Measurements from ENCODE around the gene SULF2.
"Not testable (repeated sequence)": the region's sequence is repeated elsewhere in the genome, so short reads cannot be mapped to it uniquely, and the experiment has no call there.

Gene SULF2

DNA sequence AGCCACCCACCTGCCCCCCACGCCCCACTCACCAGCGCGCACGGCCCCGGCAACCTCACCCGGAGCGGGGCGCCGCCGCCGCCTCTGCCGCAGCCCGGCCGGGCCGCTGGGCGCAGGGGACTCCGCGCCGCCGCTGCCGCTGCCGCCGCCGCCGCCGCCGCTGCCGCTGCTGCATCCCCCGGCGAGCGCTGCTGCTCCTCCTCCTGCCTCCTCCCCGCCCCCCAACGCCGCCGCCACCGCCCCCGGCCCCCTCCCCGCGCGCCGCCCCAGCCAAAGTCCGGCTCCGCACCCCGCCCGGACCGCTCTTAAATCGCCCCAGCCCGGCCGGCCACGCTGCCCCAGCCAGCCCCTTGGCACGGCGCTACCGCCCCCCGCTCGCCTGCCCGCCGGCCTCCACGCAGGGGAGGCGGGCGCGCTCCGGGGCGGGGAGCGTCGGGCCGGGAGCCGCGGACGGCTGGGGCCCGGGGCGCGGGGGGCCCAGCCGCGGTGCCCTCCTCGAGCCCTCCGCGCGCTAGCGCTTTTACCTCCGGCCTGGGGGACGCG, at the start of gene SULF2:
Gene SULF2 (minus strand): TSS at position 171 of the 543 bp plus-strand sequence. CDS start 28,118 bp downstream, outside the sequence.
- DNase-seq, result no peak

DNA sequence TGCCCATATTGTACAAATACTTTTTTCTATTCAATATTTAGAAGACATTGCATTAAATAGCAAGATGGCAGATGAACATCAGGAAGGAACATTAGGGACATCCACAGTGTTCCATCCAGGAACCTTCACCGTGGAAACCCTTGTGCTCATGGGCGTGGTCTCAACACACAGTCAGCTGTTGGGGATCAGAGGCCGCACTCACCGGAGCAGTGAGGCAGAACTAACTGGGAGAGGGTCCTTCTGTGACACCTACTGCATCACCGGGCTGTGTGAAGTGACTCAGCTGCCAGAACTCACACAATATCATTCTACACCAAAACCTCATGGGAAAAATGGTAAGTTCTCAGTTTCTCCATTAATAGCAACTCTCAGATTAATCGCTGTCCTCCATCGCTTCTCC, 46.4 kb upstream of the SULF2 start:
- not testable (repeated sequence) for DNase-seq

DNA sequence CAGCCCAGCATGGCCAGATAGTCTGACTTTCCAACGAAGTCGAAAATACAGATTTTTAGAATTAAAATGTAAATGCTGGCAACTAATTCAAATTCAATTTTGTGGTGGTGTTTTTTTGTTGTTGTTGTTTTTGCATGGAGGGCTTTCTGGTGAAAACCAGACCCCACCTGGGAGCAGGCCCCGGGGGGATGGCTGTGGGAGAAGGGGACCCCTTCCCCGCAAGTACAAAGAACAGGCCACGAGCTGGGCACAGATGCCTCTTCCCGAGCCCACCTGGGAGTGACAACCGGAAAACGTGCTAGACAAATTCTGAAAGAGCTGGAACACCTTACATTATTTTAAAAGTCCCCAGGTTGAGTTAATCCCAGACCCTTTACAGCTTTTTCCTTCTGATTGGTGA, 41.4 kb upstream of the SULF2 start:
- not testable (repeated sequence) for DNase-seq

DNA sequence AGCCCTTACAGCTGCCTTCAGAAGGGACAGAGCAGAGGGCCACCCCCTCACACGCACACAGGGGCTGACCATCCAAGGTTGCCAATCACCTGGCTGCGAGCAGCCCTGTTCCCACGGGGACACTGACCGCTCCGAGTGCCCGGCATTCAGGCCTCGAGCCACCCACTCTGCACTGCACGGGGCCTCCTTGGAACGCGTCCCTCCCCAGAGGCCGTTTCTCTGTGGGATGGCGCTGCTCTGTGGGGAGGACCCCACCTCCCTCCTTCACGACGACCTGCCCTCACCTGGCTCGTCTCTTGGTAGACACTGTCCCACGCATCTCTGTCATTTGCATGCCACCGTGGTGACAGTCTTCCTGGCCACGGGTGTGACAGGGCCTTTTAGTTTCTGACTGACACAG, 40.7 kb upstream of the SULF2 start:
- DNase-seq, result not testable (repeated sequence)

DNA sequence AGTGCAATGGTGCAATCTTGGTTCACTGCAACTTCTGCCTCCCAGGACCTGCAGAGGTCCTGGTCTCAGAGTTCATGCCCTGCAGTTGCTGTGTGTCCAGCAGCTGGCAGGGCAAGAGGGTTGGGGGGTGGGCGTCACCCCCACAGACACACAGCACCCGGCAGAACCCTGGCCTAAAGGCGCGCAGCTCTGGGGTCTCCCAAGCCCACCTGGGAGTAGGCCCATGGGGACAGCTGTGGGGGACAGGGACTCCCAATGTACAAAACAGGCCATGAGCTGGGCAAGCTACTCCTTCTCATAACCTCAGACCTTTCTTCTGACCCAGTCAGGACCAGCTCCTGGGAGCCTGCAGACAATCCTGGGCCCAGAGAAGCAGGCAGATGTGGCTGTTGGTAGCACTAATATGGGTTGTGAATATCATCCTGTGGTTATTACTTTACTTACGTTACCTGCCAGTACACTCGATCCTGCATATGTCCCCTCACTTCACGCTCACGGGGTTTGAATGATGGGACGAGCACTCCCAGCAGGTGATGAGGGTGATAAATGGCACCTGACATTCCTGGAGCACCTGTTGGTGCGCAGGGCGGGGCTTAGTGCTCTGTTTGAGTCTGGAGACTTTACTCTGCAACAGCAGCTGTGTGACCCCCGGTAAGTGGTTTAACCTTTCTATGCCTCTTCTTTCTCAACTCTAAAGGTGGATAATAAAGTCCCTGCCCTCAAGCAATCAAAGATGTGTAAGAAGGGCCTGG, 39.9 kb upstream of the SULF2 start:
- DNase-seq, result no peak

DNA sequence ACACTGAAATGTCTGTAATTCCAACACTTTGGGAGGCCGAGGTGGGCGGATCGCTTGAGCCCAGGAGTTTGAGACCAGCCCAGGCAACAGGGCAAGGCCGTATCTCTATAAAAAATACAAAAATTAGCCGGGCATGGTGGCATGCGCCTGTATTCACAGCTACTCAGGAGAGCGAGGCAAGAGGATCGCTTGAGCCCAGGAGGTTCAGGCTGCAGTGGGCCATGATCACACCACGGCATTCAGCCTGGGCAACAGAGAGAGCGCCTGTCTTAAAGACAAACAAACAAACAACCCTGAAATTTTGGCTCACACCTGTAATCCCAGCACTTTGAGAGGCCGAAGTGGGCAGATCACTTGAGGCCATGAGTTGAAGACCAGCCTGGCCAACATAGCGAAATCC, 38.7 kb upstream of the SULF2 start:
- not testable (repeated sequence) for DNase-seq

DNA sequence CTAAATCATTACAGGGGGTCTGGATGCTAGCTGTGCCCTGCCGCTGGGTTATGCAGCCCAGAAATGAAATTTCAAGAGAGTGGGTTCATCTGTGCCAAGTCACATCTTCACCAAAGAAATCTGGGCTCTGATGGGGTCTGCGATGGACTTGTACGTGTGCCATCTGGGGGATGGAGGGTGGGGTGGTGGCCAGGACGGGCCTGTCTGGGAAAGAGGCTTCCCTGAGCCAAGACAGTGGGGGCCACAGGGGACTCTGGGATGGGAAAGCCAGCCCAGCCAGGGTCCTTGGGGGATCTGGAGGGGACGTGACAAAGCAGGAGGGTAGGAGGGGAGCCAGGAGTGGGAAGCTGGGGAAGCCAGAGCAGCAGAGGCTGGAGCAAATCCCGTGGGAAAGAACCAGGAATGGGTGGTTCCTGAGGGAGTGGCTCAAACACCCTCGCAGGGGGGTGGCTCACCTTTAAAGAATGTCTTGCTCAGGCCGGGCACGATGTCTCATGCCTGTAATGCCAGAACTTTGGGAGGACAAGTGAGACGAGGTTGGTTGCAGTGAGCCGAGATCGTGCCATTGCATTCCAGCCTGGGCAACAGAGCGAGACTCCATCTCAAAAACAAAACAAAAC, 36.3 kb upstream of the SULF2 start:
- DNase-seq, result no peak

DNA sequence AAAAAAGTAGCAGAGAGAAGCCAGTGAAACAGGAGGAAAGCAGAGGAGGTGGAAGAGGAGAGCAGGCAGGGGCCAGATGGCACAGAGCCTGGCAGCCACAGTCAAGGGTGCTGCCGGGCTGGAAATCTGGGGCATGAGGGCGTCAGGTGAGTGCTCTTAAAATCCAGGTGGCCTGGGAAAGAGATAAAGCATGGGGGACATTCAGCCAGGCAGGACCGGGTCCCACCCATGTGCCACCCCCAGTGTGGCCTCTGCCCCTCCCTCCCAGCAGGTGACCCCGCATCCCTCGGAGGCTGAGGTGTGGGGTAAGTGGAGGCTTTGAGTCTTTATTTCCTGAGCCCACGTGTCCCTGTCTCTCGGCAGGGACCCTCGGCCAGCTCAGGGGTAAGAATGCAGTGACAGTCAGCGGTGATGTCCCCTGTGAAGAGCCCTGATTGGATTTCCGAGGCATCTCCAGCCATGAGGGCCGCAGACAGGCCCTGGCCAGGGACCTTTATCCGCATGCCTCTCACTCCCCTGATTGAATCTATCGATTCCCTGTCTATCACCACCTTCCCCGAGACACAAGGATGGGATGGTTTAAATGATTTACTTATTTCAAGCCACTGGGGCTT, 33.8 kb upstream of the SULF2 start:
- DNase-seq, result no peak

DNA sequence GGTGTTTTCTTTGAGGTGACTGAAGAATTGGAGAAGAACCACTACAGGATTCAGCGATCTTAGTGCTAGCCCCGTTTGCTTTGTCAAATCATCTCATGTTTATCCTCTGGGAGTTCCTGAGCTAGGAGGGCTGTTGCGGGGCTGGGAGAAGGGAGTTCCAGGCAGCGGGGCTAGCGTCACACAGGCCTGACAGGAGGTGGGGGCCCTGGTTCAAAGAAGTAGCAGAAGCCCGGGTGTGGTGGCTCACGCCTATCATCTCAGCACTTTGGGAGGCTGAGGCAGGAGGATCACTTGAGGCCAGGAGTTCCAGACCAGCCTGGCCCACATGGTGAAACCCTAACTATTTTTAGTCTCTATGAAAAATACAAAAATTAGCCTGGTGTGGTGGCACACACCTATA, 33.2 kb upstream of the SULF2 start:
- DNase-seq, result no peak

DNA sequence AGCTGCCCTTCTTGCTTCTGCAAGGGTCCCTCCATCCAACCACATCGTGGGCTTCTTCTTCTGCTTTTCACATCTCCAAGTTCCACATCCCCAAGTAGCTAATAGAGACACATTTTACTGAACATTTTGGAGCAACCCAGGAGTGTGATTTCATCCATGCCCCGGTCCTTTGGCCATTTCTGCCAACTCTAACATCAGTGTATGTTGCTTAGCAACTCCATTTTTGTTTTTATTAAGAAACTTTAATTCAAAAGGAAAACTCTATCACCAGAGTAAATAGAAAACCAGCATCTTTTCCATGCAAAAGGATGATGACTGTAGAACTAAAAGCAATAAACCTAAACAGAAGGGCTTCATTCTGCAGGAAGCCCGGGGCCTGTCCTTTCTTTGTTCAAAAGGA, 32.7 kb upstream of the SULF2 start:
- no peak for DNase-seq

DNA sequence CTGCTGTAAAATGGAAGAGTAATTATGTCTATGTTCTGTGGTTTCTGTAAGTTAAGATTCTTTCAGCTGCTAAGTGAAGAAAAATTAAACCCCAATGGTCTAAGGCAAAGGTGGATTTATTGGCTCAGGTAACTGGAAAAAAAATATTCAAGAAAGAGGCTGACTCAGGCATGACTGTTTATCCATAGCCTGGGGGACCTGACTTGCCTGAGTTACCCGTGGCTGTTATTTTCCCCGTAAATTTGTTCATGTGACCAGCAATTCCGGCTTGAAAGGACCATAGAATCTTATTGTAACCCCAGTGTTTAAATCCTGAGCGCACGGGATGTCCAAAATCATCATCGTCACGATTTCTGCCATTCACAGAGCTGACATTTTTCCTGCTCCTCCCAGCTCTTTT, 32.3 kb upstream of the SULF2 start:
- no peak for DNase-seq

DNA sequence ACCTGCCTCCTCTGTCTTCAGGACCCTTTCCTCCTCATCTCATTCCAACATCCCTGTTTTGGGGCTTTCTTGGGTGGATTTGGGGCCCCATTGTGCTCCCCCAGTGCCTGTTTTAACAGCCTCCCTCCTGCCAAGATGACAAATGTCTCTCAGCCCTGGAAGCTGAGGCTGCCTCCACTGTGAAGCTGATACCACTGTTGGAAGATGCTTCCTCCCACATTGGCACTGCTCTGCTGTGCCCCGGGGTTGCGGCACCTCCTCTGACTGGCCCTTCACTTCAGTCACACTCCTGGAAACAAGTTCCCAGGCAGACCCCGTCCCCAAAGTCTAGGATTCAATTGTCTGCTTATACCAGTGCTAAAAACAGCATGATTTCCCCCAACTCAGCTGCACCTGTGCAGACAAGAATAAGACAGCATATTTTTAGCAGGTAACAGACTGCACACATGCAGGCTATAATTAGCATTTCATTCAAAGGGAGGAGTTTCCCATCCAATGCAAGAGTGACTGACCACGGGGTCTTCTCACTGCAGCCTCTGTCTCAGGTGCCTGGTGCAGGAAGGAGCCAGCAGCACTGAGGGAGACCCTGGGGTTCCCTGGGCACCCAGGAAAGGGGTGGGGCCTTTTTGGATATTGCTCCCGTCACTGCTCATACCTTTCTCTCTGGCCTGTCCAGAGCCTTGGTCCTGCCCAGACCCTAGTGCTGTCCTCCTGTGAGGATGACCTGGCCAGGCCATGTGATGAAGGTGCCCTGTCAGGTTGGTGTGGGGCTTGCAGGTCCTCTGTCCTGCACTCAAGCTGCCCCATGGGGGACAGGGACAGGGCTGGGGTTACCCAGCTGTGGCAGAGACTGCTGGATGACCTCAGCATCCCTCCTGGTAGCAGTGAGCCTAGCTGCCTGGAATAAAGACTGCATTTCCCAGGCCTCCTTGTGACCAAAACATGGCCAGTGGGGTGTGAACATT, 31.5 kb upstream of the SULF2 start:
- no peak for DNase-seq

DNA sequence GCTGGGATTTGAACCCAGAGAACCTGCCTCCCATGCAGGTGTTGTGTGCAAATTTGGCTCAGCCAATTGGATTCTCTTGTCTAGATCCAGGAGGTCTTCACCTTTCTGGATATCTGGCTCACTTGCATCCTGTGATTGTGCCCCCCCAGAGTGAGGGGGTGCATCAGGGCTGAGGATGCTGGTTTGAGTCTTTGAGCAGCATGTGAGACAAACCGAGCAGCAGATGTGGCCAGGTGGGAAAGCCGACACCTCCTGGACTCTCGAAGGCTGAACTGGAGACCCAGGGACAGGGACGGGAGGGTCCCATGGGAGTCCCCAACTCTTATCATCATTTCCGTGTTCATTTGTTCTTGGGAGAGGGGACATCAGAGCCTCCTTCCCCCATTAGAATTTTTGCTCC, 30.6 kb upstream of the SULF2 start:
- DNase-seq, result no peak

DNA sequence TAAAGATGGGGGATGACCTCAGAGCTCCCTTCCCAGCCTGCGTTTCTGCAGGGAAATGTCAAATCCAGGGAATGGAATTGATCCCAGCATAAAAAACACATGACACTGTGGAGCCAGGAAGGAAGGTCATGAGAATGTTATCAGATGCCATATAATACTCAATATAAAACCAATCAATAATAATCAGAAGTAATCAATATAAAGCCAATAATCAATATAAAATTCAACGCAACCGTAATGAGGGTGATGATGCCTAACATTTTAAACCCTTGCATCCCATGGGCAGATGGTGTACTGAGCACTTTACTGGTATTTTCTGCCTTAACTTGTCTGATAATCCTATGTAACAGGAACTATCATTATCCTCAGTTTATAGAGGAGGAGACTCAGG, 30.1 kb upstream of the SULF2 start:
- DNase-seq, result no peak

DNA sequence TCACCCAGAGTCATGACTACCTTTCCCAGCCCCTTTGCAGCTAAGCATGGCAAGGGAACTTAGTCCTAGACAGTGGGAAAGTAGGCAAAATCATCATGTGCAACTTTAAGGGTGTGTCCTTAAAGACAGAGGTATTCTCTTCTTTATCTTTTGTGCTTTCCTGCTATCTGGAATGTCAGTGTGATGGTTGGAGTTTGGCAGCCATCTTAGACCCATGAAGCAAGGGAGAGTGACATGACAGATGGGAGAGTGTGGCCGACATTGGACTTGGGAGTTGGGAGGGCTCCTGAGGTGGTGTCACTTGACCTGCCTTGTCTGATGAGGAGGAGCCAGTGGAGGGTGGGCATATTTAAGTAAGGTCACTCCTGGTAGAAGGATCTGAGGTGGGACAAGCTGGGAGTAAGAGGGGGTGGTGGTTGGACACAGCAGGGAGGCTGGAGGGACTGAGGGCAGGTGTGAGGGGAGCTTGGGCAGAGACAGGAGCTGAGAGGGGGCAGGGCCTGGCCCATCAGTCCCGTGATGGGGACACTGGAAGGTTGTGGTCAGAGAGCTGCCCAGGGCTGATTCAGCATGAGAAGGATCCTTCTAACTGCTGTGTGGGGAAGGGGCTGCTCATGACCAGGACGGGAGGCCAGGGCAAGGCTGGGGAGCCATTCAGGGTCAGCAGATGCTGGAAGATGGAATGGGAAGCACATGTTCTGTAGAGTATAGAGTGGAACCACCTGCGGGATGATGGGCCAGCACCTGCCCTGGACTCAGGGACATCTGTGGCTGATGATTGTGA, 29.5 kb upstream of the SULF2 start:
- DNase-seq, result no peak

DNA sequence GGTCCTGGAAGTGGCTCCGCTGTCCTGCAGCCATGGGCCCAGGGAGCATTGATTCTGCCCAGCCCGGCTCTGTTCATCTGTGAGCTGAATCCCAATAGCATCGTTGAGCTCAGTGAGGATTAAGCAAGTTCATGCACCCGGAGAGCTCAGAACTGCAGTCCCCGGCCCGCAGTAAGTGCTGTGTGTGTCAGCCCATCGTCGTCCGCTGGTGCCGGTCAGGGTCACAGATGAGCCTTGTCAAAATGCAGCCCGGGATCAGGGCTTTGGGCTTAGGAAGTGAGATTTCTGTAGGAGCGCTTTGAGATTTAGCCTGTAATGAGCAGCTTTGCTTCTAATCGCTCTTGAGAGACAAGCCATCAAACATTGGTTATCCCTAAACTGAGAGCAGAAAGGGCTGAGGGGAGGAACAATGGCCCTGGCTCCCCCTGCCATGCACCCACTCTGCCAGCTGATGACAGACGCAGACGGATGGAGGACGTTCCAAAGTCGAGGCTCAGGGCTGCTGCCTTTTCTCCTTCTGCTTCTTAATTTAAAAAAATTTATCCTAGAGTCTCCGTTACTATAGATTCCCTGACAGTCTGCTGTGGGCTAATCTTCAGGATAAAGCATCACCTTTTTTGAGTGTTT, 25.6 kb upstream of the SULF2 start:
- no peak for DNase-seq

DNA sequence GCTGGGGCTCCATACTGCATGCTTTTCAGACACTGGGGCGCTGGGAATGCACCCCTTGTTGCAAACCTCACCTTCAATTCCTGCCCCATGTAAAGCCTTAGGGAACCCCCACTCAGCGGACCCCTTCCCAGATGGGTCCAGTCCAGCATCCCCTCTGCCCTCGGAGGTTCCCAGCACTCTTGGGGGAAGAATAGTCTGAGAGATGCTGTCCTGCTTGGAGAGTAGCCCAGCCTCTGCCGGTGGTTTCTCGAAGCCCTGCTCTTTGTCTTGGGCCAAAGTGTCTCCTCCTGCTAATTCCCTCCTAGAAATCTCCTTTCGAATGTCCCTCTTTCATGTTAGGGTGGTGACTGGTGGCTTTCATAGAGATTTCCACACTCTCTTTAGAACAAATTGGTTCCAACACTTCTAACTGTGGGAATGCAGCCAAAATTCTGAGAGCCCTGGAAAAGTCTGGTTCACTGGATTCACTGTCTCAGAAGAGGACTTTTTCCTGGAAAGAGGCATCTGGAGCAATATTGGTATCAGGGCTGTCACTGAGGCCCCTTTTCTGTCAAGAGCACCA, 24.9 kb upstream of the SULF2 start:
- DNase-seq, result no peak

DNA sequence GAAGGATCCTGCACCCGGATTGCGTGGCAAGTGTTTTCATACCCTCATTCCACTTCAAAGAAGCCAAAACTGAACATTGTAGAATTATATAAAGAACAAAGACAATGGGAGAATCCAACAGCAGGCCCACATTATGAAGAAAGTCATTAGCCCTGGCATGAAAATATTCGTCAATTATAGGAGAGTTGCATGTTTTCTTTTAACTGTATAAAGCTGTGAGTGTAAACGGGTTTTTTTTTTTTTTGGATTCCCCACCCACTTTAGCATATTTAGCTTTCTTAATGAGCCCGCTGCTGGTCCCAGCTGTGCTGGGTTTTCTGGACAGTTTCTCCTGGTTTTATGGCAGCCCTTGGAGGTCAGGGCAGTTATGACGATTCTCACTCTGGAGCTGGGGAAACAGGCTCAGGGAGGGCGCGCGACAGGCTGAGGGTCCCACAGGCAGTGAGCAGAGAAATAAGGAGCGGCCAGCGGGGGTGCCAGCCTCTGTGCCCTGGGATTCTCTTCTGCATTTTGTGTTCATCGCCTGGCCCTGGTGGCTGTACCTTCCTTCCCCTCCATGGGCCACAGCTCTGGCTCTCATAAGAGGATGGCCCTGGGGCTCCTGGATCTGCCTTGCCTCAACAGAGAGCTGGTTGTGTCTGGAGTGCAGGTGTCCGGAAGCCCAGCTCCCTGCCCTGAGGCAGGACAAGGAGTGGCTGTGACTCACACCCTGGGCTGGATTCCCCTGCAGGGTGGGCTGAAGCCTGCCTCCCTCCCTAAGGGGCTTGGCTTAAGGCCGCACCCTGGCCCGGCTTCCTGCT, 24.1 kb upstream of the SULF2 start:
- DNase-seq, result no peak

DNA sequence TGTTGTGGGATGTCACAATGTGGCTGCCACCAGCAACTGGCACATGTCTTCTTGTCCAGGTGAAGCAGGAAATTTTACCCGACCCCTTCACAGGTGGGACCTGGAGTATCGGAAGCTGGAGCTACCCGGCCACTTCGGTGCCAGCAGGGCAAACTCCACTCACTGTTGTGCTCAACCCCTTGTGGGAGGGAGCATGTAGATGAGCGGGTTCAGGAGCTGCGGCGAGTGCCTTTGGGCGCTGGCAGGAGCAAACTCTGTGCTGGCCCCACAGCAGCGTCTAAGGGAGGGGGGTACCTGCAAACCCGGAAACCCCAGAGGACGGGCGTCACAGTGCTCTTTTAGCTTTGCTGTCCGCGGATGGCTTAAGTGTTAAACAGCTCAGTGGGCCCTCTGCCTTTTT, 20.7 kb upstream of the SULF2 start:
- DNase-seq, result no peak

DNA sequence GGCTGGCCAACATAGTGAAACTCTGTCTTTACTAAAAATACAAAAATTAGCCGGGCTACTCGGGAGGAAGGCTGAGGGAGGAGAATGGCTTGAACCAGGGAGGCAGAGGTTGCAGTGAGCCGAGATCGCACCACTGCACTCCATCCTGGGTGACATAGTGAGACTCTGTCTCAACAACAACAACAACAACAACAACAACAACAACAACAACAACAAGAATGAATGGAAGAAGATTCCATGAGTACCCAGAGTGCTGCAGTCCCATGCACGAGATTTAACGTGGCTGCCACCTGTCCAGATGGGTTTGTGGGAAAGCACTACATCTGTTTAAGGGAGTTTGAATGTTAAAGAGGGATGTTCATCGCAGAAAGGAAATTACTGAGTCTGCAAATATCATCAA, 19.7 kb upstream of the SULF2 start:
- DNase-seq, result not testable (repeated sequence)

Measured in activated CD8-positive, alpha-beta memory T cell treated with anti-CD3 and anti-CD28 coated beads, Interleukin-2, amount 50 U/mL, for 48 hours (primary cell).